Measurements from ENCODE around the gene RPS16.

The RPS16 gene

GRCh38 chr19:39406656-39407409, 28.9 kb downstream of the RPS16 start, which contains the start of gene ZFP36:
TSS of gene ZFP36 (plus strand) at chr19:39406847. CDS start at chr19:39406905, 58 bp downstream.
- ATAC-seq (peak; percentile 33), DNase-seq (peak; percentile 91)

- peak; percentile 4 for ATAC-seq
- peak; percentile 87 for DNase-seq
Observed at GRCh38 chr19:39405958-39406655, 29.6 kb downstream of the RPS16 start.

GRCh38 chr19:39405261-39405957, 30.3 kb downstream of the RPS16 start:
- ATAC-seq (no peak), DNase-seq (no peak)

GRCh38 chr19:39403331-39404312, 32.1 kb downstream of the RPS16 start:
- peak; percentile 97 for DNase-seq
- peak; percentile 30 for ATAC-seq

GRCh38 chr19:39402346-39403300, 33.1 kb downstream of the RPS16 start:
- peak; percentile 1 for ATAC-seq
- DNase-seq = peak; percentile 88

- ATAC-seq = peak; percentile 76
- DNase-seq = peak; percentile 86
Observed at GRCh38 chr19:39401549-39402345, 34.0 kb downstream of the RPS16 start.

- peak; percentile 3 for ATAC-seq
- no peak for DNase-seq
Observed at GRCh38 chr19:39401070-39401548, 34.6 kb downstream of the RPS16 start.

GRCh38 chr19:39400061-39400460, 35.7 kb downstream of the RPS16 start:
- DNase-seq (no peak), ATAC-seq (no peak)

GRCh38 chr19:39399668-39400050, 36.1 kb downstream of the RPS16 start:
- ATAC-seq = no peak
- DNase-seq = no peak

GRCh38 chr19:39398297-39398864, 37.4 kb downstream of the RPS16 start:
- DNase-seq = peak; percentile 71
- peak; percentile 20 for ATAC-seq

- DNase-seq = peak; percentile 97
Observed at GRCh38 chr19:39397360-39398296, 38.1 kb downstream of the RPS16 start.

GRCh38 chr19:39390751-39391437, 44.9 kb downstream of the RPS16 start, which contains the start of the genes MED29 and PAF1:
TSS of gene MED29 (plus strand) at chr19:39391378. CDS start at chr19:39391423, 45 bp downstream.
TSS of gene PAF1 (minus strand) at chr19:39391106. CDS start at chr19:39390864, 242 bp downstream.
- peak; percentile 96 for ATAC-seq

More at GRCh38 chr19:39397360-39398296, 38.1 kb downstream of the RPS16 start:
- peak; percentile 61 for ATAC-seq

GRCh38 chr19:39390451-39390750, 45.3 kb downstream of the RPS16 start:
- DNase-seq = no peak

More at GRCh38 chr19:39390751-39391437, 44.9 kb downstream of the RPS16 start, which contains the start of the genes MED29 and PAF1:
- peak; percentile 93 for DNase-seq

GRCh38 chr19:39389631-39390414, 45.9 kb downstream of the RPS16 start:
- DNase-seq = no peak
- no peak for ATAC-seq

More at GRCh38 chr19:39390451-39390750, 45.3 kb downstream of the RPS16 start:
- no peak for ATAC-seq

GRCh38 chr19:39388657-39389056, 47.1 kb downstream of the RPS16 start:
- no peak for DNase-seq
- ATAC-seq = no peak

GRCh38 chr19:39386557-39386956, 49.2 kb downstream of the RPS16 start:
- no peak for ATAC-seq
- DNase-seq = no peak

Measured in stimulated activated naive CD8-positive, alpha-beta T cell treated with anti-CD3 and anti-CD28 coated beads, Interleukin-15, Interleukin-2, amounts not matched to agents 100 U/mL and 50 U/mL, for 24 hours (primary cell).